ENCODE results near the gene SLC16A4. TPM values are rescaled to one million over a fixed set of nuclear protein-coding genes. Genes with fewer than 3 reads are reported as not detected.

SLC16A4 gene
- polyA plus RNA-seq, 1 of the 3 experiments (the other 2 are of a cell fraction) = 3.0 TPM

- Histone ChIP-seq H4K20me1 (ENCODE audit: insufficient read depth) (no peaks in the 10 kb centered on the region), H3F3A (replicated peaks; ENCODE audit: insufficient read depth) (no peaks in the 10 kb centered on the region), H3K36me3 (replicated peaks in 1 of 2; ENCODE audit: control insufficient read depth in 1 of 2, insufficient read depth in 2 of 2, low read length in 1 of 2) (no peaks in the 10 kb centered on the region), H2AFZ (ENCODE audit: low read depth) (no peak overlapping the region), H3K9me2 (no peaks in the 10 kb centered on the region), H3K4me3 (ENCODE audit: low read depth in 2 of 2, low read length in 1 of 2) (no peak overlapping the region), H3K9ac (no peak overlapping the region), H3K9me3 (no peaks in the 10 kb centered on the region), H3K4me1 (ENCODE audit: control insufficient read depth in 1 of 2, insufficient read depth in 2 of 2, low read depth in 1 of 2, low read length in 1 of 2) (peaks cover 0 to 4% of the 10 kb centered on the region in 2 experiments; a peak in 1 of 4 replicates), H3K27ac (ENCODE audit: low read depth in 2 of 2, low read length in 1 of 2) (no peak overlapping the region), H3K27me3 (ENCODE audit: insufficient read depth) (no peaks in the 10 kb centered on the region), H3K79me2 (ENCODE audit: insufficient read depth) (no peaks in the 10 kb centered on the region), H3K4me2 (no peak overlapping the region)
- POLR2A ChIA-PET = no interaction called here
- TF ChIP-seq SMC3 (IDR thresholded peaks at IDR 0.05; ENCODE audit: low read depth, low read length) (no peak), GATA2 (CRISPR knock-in tag; IDR thresholded peaks at IDR 0.05) (no peak), SIN3A (IDR thresholded peaks at IDR 0.05; ENCODE audit: borderline replicate concordance, low read depth, low read length) (no peak), USF2 (IDR thresholded peaks at IDR 0.05; ENCODE audit: borderline replicate concordance, low read depth, low read length) (no peak), CTCF (IDR thresholded peaks at IDR 0.05) (no peak), MAX (IDR thresholded peaks at IDR 0.05; ENCODE audit: low read depth) (no peak), TAF1 (IDR thresholded peaks at IDR 0.05; ENCODE audit: borderline replicate concordance, low read depth, low read length) (no peak), MXI1 (IDR thresholded peaks at IDR 0.05; ENCODE audit: low read depth, low read length) (no peak), IRF3 (IDR thresholded peaks at IDR 0.05; ENCODE audit: low read depth, low read length) (no peak), EZH2phosphoT487 (IDR thresholded peaks at IDR 0.05; ENCODE audit: borderline replicate concordance, low read depth) (no peak), TEAD4 (IDR thresholded peaks at IDR 0.05; ENCODE audit: borderline replicate concordance, insufficient read depth) (no peak), JUND (IDR thresholded peaks at IDR 0.05) (no peak), EP300 (IDR thresholded peaks at IDR 0.05; ENCODE audit: borderline replicate concordance in 1 of 2, low read depth in 1 of 2, low read length in 1 of 2) (no peak), RXRA (IDR thresholded peaks at IDR 0.05; ENCODE audit: borderline replicate concordance, low read depth) (no peak), NRF1 (IDR thresholded peaks at IDR 0.05; ENCODE audit: low read depth, low read length) (no peak)
- 73% methylated on average over 2 of the region's 2 CpGs for WGBS (ENCODE audit: low lambda C conversion rate)
- CTCF ChIA-PET = interaction anchor here (0.5 to 32.6 kb wide), 8 partner anchors 19 to 1781 kb away, joined by 3 to 1300 read pairs (median 18); partner anchors contain the start of genes KCNC4 and RBM15
- DNase-seq = no peak
Observed at GRCh38 chr1:110316735-110317134, 74.1 kb downstream of the SLC16A4 start.

Other genes with a start within 250 kb of the SLC16A4 start
- gene SLC6A17, start 240.5 kb downstream of the SLC16A4 start, polyA plus RNA-seq (2012; rRNA removed) = 0.62 and 0.67 TPM in 2 replicates
- 0.37 and 0.51 TPM in 2 replicates for gene KCNC4, start 180.7 kb downstream of the SLC16A4 start, polyA plus RNA-seq (2012; rRNA removed)
- 3.8 and 4.7 TPM in 2 replicates for gene RBM15, start 51.6 kb downstream of the SLC16A4 start, polyA plus RNA-seq (2012; rRNA removed)
- gene LAMTOR5, start 16.7 kb upstream of the SLC16A4 start, polyA plus RNA-seq (2012; rRNA removed) = 442 and 636 TPM in 2 replicates
- not detected in 2 replicates for gene PROK1, start 60.1 kb upstream of the SLC16A4 start, polyA plus RNA-seq (2012; rRNA removed)
- not detected in 2 replicates for gene KCNA10, start 128.1 kb upstream of the SLC16A4 start, polyA plus RNA-seq (2012; rRNA removed)
- not detected in 2 replicates for gene KCNA2, start 215.3 kb upstream of the SLC16A4 start, polyA plus RNA-seq (2012; rRNA removed)

Data from SK-N-SH (cell line).